HG02763 (cell line): ENCODE measurements around the gene TRMT1.

Source experiments
- ATAC-seq: cut with Tn5 transposase; IDR thresholded peaks from one replicate; pipeline ENCODE4 v1.9.1; 2021; ENCODE audit warnings: mild to moderate bottlenecking, moderate library complexity; ENCODE audit not compliant: unreplicated experiment

Gene TRMT1

DNA sequence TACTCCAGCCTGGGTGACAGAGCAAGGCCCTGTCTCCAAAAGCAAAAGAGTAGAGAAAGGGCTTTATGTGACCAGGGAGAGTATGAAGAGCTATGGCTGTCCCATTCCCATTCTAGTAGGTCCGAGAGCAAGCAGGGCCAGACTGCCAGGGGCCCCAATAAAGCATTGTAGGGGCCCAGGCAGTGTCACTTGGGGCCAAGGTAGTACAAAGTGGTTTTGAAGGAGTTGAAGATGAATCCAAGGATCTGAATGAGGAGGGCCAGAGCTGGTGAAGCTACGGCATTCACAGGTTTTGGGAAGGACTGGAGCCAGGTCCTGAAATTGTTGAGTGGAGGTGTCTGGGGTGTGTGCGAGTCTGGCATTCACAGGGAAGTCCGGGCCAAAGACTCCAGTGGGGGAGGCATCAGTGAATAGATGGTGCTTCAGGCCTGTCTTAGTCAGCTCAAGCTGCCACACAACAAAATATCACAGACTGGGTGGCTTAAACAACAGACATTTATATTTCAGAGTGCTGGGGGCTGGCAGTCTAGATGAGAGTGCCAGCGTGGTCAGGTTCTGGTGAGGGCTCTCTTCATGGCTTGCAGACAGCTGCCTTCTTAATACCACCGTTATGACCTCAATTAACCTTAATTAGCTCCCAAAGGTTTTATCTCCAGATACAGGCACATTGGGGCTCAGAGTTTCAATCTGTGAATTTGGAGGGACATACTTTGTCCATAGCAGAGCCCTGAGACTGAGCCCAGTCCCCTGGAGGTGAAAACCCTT lies 11.5 kb upstream of the TRMT1 start:
- ATAC-seq = no peak

DNA sequence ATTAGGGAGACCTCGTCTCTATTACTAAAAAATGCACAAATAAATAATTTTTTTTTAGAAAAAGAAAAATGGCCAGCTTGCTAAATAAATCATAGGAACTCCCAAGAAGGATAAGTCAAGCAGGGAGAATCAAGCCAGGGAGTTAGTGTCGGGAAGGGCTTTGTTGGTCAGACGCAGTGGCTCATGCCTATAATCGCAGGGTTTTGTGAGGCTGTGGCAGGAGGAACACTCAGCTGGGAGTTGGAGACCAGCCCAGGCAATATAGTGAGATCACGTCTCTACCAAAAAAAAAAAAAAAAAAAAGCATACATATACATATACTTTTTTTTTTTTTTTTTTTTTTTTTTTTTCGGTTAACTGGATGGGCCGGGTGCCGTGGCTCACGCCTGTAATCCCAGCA lies 10.5 kb upstream of the TRMT1 start:
- ATAC-seq = no peak

DNA sequence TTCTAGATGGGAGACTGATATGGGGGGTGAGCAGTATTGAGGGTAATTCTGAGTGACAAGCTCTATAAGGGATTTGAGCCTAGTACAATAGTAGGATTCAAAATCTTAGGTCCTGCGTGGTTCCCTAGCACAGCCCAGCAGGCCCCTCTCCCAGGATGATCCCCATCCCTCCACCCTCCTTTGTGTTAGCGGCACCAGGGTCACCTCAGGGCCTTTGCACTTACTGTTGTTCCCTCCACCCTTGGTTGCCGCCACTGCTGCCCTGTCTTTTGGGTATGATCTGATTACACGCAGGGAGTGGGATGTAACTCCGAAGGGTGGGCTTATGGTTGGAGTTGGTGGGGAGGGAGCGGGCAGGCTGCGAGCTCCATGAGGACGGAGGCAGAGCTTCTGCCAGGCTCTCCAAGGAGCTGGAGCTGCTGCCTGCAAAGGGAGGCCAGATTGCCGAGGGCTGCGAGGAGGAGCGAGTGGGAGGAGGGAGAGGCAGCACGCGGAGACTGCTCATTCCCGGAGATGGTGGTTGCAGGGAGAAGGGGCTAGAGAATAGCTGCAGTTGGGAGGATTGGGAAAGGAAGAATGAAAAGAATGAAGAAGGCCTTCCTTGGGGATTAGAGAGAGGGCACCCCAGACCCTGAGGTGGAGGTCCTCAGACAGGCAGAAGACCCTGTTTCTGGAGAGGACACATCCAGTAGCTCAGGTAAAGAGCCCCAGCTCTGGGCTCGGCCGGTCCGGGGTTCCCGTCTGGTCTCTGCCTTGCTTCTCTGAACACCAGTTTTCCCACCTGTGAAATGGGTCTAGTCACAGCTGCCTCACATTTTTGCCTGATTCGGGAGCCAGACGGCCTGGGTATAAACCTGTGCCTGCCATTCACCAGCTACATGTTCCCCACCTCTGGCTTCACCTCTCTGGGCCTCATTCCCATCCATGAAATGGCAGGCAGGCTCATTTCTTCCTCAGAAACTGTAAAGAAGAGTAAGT lies 6.7 kb upstream of the TRMT1 start:
- no peak for ATAC-seq

DNA sequence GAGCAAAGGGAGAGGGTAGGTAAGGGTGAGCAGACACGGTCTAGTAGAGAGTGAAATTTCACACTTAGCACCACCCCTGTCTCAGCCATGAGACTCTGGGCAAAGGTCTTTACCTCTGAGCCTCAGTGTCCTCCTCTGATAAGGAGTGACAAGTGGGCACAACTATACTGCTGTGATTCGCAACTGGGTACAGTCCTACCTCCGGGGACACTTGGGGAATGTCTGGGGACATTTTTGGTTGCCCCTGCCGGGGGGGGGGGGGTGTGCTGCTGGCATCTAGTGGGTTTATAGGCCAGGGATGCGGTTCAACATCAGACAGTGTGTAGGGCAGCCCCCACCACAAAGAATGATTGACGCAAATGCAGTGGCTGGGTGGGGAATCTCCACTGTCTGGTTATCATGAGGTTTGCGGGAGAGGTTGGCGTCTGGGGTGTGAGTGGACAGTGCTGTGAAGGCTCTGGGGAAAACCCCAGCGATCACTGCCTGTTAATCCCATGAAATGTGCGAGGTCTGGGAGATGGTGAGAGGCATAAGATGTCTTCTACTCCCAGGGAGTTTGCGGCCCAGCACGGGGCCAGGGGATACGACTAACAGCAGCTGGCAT lies 5.8 kb upstream of the TRMT1 start:
- no peak for ATAC-seq

DNA sequence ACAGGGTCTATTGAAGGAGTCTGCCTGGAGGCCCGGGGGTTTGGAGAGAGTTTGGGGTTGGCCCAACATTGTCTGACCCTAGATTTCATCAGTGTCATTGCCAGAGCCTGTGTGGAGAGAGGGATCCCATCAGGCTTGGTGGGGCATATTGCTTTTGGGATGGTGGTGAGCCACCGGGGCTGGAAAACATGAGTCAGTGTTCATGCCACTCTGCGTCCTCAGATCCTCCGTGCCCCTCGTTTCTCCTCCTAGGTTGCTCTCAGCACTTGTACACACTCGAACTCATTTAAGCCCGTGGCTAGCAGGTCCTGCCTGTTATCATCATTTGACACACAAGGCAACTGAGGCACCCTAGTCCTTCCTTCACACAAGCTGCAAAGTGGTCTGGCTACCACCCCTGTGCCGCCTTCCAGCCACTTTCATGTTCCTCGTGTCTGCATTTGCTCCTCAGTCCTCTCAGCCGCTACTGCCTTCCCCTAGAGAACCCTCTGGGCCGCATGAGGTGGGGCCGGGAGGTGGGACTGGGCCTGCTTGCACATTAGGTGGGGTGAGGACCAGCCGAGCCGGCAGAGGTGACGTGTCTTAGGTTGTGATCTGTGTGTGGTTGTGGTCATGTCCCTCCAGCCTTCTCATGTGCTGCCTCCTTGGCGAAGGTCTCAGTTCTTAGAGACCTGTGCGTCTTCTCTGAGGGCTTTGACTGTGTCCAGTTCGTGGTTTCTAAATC lies 5.2 kb upstream of the TRMT1 start:
- no peak for ATAC-seq

DNA sequence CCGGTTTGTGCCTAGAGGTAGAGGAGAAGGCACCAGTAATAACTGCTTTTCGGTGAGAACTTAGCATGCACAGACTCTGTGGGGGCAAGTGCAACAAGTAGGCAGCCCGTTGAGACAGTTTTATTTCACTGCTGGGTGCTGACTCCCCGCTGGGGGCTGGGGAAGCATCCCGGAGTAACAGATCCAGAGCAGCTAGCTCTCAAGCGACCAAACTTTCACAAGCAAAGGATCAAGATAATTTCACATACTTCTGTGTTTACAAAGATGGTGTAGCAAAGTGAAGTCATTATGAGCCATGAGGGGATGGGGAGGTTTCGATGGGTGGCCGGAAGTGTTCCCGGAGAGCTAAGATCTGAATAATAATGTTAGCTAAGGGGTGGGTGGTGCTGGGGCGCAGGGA lies 4.3 kb upstream of the TRMT1 start:
- no peak for ATAC-seq

DNA sequence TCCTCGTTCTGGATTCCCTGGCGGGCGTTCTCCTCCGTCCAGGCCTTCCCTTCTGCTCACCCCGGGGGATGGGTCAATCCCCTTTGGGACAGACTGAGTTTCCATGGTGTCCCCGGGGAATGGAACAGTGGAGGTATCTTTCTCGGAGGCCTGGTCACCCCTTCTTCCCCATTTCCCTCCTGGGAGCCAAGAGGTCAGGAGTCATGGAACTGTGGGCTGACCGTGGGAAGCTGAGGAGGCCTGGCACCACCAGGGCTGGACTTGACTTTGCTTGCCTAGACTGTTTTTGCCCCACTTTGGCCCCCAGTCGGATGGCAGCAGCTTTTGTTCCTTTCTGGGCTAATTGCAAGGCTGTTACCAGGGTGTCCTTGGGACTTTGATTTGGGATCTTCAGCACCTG lies 3.5 kb upstream of the TRMT1 start:
- no peak for ATAC-seq

DNA sequence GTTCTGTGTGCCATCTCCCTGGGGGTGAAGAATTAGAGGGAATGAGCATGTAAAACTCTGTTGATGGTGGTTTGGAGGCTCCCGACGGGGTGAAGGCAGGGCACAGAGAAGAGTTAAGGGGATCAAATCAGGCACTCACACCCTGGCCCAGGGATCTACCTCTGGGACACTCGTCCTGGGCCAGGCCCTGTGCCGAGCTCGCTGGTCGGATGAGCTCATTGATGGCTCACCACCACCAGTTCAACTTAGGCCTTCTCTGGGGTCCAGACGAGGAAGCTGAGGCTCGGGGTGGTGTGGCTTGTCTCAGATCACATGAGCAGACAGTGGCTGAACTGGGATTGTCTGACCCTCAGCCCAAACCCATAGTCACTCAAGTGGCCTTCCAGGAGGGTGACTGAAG lies 3.1 kb upstream of the TRMT1 start:
- no peak for ATAC-seq

DNA sequence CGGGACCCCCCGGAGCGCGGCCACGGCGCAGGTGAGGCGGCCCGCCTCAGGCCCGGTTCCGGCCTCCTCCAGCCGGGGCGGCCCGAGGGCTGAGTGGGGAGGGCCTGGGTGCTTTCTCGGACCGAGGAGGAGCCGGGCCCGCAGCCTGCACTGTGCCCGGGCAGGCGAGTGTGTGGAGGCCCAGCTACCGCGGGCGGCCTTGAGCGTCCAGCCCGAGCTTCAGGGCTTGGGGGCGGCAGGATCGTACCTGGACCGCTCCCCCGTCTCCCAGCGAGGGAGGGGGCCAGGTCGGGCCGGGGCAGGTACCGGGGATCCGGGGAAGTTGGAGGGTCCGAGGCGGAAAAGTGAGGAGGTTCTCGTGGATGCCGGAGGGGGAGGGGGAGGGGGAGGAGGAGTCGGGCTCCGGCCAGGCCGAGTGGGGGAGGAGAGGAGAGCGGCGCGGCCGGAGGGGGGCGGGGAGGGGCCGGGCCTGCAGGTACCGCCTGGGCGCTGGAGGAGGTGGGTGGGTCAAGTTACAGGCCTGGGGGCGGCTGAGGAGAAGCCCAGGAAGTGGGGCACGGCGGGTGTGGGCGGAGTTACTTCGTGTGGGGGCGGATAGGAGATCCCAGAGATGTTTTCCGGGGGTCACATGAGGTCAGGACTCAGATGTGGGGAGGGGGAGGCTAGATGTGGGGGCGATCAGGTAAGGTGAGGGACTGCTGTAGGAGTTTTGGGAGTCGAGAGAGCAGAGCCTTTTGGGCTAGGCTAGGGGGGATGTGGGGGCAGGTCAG lies 2.1 kb upstream of the TRMT1 start:
- no peak for ATAC-seq

DNA sequence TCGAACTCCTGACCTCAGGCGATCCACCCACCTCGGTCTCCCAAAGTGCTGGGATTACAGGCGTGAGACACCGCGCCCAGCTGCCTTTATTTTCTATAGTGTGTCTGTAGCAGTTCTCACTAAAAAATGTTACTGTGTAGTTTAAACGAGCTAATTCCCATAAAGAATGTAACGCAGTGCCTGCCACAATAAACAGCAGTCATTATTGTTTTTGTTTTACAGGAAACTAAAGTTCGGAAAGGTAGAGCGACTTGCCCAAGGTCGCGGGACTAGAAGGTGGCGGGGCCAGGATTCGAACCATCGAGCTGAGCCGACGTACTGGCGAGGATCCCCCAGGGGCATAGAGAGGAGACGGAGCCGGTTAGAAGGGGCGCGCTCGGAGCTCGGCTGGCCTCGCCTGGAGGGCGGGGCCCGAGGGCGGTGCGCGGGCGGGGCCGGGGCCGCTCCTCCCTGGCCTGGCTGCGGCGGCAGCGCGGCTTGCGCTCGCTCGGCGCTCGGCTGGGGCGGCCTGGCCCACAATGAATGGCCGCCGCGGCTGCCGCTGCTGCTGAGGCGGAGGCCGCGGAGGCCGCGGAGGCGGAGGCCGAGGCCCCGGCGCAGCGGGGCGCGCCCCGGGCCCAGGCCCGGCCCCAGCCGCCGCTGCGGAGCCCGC lies 1.4 kb upstream of the TRMT1 start, which contains the start of gene NACC1:
TSS of gene NACC1 (plus strand) at position 493 of the 652 bp plus-strand sequence. CDS start 16,944 bp downstream, outside the sequence.
- ATAC-seq = peak; percentile 53

DNA sequence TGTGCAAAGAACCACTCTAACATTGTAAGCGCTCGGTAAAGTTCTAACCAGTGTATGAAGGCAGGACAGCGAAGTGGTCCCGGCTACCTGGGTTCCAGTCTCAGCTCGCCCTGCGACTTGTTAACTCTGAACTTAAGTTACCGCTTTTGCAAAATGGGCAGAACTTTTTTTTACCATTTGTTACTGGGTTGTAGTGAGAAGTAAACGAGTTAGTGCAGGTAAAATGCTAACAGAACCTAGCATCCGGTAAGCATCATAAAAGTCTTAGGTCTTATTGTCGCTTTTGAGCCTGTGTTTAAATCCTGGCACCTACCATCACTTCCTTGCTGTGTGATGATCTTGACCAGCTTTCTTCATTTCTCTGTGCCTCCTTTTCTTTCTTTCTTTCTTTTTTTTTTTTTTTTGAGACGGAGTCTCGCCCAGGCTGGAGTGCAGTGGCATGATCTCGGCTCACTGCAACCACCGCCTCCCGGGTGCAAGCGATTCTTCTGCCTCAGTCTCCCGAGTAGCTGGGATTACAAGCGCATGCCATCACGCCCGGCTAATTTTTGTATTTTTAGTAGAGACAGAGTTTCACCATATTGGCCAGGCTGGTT lies 734 bp upstream of the TRMT1 start:
- no peak for ATAC-seq

DNA sequence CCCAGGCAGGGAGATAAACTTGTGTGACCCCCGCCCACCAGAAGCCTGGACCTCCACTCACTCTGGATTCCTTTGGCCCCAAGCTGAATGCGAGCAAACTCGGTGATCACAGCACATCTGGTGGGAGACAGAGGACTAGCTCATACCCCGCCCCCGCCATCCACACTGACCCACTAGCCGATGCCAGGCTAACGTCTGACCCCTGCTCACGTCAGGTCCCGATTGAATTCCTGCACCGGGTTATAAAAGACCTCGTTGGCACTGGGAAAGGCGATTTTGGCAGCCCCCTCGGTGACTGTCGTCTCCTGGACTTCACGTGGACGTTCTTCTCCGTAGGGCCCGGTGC lies 631 bp downstream of the TRMT1 start:
- ATAC-seq = no peak

DNA sequence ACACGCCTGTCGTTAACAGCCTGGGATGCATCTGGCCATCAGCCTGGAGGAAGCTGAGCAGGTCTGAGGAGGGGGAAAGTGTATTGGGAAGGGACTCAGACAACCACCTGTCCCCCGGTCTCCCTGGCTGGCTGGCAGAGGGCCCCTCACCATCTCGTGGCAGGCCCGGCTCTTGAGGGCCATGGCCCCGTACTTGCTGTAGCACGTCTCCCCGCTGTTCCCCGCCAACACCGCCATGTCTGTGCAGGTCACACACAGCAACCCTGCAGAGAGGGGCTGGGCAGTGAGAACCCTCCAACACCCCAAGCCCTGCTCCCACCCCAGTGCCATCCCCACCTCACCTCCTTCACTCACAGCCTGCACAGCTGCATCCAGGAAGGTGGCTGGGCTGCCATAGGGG lies 4.0 kb downstream of the TRMT1 start:
- ATAC-seq = no peak

DNA sequence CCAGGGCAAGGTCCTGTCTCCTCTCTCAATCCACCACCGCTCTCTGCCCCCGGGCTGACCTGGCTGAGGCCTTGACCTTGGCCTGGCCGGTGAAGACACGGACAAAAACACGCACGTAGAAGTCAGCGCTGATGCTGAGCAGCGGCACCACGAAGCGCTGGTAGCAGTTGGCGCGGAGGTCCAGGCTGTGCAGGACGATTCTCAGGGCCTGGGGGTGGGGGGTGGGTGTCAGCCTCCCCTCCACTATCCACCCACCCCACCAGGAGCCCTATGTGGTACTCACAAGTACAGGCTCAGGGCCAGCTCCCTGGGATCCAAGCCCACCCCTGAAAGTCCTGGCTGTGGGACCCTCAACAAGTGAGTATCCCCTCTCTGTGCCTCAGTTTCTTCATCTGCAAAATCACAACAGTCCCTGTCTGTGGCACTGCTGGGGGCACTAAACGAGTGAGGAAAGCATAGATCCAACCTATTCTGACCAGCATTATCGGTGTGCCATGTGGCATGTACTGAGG lies 6.4 kb downstream of the TRMT1 start:
- ATAC-seq = no peak

DNA sequence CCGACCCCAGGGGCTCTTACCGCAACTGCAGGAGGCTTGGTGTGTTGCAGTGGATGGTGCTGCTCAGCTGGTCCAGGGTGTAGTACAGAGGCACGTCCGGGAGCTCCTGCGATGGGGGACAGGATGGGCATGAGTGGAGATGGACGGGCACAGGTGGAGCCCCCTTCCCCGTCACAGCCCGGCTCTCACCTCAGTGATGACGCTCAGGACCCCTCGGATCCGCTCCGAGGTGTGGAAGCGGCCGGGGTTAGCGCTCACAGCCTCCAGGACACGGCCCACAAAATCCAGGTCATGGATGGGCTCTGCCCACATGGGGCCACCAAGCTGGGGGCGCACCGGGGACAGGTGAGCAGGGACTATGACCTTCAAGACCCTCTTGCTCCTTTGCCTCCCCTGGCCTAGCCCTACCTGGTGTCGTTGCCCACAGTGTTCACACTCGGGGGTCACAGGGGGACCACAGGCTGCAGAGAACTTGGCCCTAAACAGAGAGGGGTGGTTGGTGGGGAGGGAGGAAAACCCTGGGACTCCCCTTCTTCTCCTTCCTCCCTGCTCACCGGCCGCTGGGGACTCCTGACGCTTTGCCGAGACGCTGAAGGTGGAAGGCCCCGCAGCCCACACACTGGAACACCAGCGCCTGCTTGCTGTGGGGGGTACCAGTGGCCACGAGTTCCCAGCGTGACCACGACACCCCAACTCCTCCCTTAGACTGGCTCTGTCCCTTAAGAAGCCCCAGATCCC lies 7.0 kb downstream of the TRMT1 start:
- no peak for ATAC-seq

DNA sequence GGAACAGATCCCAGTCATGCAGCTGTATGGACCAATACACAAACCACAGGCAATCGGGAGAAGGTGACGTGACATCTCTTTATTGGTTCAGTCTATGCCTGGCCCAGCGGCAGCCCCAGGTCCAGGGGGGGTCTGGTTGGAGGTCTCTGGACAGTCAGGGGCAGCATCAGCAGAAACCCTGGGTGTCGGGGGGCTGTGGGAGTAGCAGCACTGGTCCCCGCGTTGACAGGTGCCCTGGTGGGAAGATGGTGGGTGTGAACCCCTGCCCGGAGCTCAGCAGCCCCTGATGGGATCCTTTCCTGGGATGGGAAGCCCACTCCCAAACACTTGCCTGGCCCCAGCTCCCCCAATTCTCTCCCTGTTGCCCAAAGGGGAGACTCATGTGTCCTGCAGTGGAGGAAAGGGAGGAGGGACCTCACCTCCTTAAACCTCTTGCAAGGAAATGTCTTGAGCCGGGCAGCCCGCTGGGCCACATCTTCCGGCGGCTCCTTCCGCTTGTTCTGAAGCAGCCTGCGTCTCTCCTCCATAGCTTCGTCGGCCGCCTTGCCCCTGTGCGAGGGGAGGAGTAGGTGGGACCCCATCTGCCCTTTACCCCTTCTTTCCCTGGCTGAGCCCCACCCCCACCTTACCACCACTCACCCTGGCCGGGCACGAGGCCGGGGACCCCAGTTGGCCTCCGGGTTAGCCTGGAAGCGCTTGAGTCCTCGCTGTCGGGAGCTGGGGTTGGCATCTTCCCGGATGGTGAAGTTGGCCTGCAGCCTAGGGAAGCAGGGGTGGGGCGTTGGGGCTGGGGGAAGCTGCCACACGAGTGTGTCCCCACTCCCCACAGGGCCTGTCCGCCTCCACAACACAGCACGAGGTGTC lies 11.5 kb downstream of the TRMT1 start:
- peak; percentile 3 for ATAC-seq

DNA sequence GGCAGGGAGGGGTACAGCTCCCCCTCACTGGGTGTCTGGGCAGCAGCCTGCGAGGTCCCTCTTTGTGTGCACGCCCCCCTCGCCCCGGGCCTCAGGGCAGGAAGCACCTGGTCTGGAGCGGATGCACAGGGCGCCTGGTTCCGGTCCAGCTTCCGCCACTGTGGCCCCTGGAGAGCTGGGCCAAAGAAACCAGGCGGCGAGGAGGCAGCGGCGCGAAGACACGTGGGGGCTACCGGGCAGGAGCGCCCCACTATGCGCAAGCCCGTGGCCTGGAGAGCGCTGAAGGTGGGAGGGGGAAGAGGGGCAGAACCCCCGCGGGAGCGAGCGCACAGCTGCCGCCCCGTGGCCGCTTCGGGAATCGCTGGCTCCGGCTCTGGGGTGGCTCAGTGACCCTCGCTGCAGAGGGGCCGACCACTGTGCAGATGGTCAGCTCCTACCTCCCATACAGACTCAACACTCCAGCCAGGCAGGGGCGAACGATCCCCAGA lies 12.1 kb downstream of the TRMT1 start:
- ATAC-seq = peak; percentile 42
